Measurements from ENCODE around the gene PCBP2.
A peak's percentile ranks its signal among the peaks of the same experiment; 100 is the strongest.

The PCBP2 gene

DNA sequence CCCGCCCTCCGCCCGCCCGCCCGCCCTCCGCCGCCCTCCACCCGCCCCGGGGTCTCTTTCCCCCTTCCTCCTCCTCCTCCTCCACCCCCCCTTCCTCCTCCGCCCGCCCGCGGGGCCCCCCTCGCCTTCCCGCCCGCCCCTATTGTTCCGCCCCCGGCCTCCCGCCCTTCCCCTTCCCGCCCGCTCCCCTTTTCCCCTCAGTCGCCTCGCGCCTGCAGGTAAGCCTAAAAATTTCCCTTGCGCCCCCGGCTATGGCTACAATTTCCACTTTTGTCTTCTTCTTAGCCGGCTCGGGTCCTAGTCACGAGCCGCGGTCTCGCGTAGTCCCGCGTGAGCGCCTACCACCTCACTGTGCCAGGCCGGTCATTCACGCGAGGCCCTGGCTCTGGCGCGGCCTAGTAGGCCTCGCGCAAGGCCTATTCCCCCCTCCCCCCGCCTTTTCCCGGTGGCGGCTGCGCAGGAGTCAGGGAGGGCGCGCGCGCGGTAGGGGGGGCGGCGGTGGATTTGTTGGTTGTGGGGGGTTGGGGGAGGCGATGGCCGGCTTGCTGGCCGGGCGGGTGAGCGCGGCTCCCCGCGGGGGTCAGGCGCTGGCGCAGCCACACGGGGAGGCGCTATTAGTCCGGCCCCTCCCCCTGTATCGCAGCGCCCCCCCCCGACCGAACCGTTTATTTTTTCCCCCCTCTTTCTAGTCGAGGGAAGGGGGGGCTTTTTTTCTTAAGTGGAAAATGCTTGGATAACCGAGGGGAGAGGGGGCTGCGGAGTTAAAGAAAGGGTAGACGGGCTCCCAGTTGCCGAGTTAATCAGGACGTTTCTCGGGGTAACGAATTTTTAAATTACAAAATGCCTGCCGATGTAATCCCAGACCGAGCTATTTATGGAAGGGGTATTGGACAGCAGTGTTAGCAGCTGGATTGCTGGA lies 516 bp downstream of the PCBP2 start:
- Mint-ChIP-seq H3K27me3 (no peaks in the 10 kb centered on the region), H3K27ac (peak overlapping the region; percentile 97 to 98), H3K4me3 (peak overlapping the region; percentile 90 to 98), H3K4me1 (ENCODE audit: low read depth in 2 of 2) (peaks cover 28 to 30% of the 10 kb centered on the region in 2 donors), H3K9me3 (no peaks in the 10 kb centered on the region), H3K36me3 (ENCODE audit: insufficient read depth) (peaks cover 67% of the 10 kb centered on the region)
- peak; percentile 37 for ATAC-seq (replicated peaks)
- DNase-seq = peak; percentile 72 to 85 (median 75)

- Mint-ChIP-seq H3K4me1 (ENCODE audit: low read depth in 2 of 2) (peaks cover 30 to 31% of the 10 kb centered on the region in 2 donors), H3K27me3 (no peaks in the 10 kb centered on the region), H3K9me3 (no peaks in the 10 kb centered on the region), H3K36me3 (ENCODE audit: insufficient read depth) (peaks cover 70% of the 10 kb centered on the region), H3K27ac (peak overlapping the region; percentile 97 to 98), H3K4me3 (peak overlapping the region; percentile 90 to 98)
- no peak for DNase-seq
- ATAC-seq (replicated peaks) = no peak
Observed at GRCh38 chr12:53453953-53454640, 2.2 kb downstream of the PCBP2 start.

DNA sequence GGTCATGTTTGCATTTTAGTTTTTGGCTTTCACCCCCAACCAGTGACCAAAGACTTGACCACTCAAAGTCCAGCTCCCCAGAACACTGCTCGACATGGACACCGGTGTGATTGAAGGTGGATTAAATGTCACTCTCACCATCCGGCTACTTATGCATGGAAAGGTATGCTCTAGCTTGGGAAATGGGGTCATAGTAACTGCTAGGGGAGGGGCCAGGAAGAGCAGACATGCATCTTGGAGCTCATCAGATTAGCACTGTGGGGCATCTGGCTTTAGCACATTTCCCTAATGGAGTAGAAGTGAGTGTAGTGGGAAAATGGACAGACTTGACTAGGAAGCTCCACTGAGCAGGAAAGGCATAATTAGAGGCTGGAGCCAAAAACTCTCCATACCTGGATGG lies 2.8 kb downstream of the PCBP2 start:
- DNase-seq (no peak), ATAC-seq (replicated peaks) (no peak)
- Mint-ChIP-seq H3K4me3 (no peak overlapping the region), H3K27ac (peak overlapping the region in 1 of 2 donors; percentile 64), H3K9me3 (no peaks in the 10 kb centered on the region), H3K36me3 (ENCODE audit: insufficient read depth) (peaks cover 76% of the 10 kb centered on the region), H3K27me3 (no peaks in the 10 kb centered on the region), H3K4me1 (ENCODE audit: low read depth in 2 of 2) (peaks cover 31 to 33% of the 10 kb centered on the region in 2 donors)

DNA sequence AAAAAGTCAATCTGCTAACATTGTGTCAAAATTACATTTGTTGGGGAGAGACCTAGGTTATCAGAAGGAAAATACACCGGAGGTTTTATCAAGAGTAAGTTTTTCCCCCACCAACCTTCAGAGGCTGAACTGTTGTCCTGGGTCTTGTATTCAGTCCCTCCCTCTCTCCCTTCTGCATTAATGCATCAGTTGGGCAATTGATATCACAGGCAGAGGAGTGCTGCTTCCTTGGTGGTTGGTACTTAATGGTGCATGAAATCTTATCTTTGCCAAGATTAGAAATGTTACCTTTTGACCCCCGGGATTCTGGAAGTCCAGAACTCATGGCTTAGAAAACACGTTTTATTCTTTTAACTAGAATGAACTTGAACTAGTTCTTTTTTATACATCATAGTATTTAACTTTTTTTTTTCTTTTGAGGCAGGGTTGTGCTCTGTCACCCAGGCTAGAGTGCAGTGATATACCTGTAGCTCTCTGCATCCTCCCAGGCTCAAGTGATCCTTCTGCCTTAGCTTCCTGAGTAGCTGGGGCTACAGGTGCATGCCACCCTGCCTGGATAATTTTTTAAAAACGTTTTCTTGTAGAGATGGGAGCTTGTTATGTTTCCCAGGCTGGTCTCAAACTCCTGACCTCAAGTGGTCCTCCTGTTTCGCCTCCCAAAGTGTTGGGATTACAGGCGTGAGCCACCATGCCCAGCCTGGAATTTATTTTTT lies 4.9 kb downstream of the PCBP2 start:
- peak overlapping the region in 1 of 2 donors; percentile 53 for H3K27ac Mint-ChIP-seq
- ATAC-seq (replicated peaks) (no peak), DNase-seq (no peak)
- H3K4me1 Mint-ChIP-seq (ENCODE audit: low read depth in 2 of 2) = peaks cover 36 to 41% of the 10 kb centered on the region in 2 donors
- H3K9me3 Mint-ChIP-seq = no peaks in the 10 kb centered on the region
- peaks cover 97% of the 10 kb centered on the region for H3K36me3 Mint-ChIP-seq (ENCODE audit: insufficient read depth)
- no peak overlapping the region for H3K4me3 Mint-ChIP-seq
- no peaks in the 10 kb centered on the region for H3K27me3 Mint-ChIP-seq

- Mint-ChIP-seq H3K4me1 (ENCODE audit: low read depth in 2 of 2) (peaks cover 31 to 41% of the 10 kb centered on the region in 2 donors), H3K27ac (peak overlapping the region in 1 of 2 donors; percentile 80), H3K27me3 (no peaks in the 10 kb centered on the region), H3K9me3 (no peaks in the 10 kb centered on the region), H3K4me3 (no peak overlapping the region), H3K36me3 (ENCODE audit: insufficient read depth) (peaks cover 100% of the 10 kb centered on the region)
- ATAC-seq (replicated peaks) = no peak
- DNase-seq = no peak
Observed at GRCh38 chr12:53459097-53459496, 7.2 kb downstream of the PCBP2 start.

DNA sequence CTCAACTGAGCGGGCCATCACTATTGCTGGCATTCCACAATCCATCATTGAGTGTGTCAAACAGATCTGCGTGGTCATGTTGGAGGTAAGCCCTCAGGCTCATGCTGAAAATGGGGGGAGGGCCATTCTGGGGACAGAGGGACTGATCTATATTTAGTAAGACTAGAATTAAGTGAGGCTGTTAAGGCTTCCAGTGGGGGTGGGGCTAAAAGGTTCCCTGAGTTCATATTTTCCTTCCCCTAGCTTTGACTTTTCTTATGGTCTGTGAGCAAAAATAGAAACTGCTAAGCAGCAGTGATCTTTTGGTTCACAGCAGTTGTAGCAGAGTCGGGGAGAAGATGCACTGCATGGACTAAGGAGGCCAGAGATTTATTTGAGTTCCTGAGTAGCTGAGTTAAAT lies 9.2 kb downstream of the PCBP2 start:
- DNase-seq (no peak), ATAC-seq (replicated peaks) (no peak)
- Mint-ChIP-seq H3K4me1 (ENCODE audit: low read depth in 2 of 2) (peaks cover 21 to 36% of the 10 kb centered on the region in 2 donors), H3K27me3 (no peaks in the 10 kb centered on the region), H3K4me3 (no peak overlapping the region), H3K9me3 (no peaks in the 10 kb centered on the region), H3K36me3 (ENCODE audit: insufficient read depth) (peaks cover 100% of the 10 kb centered on the region), H3K27ac (peak overlapping the region in 1 of 2 donors; percentile 78)

DNA sequence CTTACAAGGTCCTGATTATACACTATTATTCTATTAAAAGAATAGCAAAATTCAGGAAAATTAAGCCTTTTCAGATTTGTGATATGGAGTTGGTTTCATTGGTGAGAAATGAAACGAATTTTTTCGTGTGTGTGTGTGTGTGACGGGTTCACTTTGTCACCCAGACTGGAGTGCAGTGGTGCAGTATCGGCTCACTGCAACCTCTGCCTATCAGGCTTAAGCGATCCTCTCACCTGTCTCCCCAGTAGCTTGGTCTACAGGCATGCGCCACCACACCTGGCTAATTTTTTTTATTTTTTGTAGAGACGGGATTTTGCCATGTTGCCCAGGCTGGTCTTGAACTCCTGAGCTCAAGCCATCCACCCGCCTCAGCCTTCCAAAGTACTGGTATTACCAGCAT lies 9.7 kb downstream of the PCBP2 start:
- peaks cover 21 to 36% of the 10 kb centered on the region in 2 donors for H3K4me1 Mint-ChIP-seq (ENCODE audit: low read depth in 2 of 2)

GRCh38 chr12:53462935-53463334 lies 11.0 kb downstream of the PCBP2 start:
- DNase-seq = no peak
- Mint-ChIP-seq H3K27me3 (no peaks in the 10 kb centered on the region), H3K9me3 (no peaks in the 10 kb centered on the region), H3K4me1 (ENCODE audit: low read depth in 2 of 2) (peaks cover 27 to 47% of the 10 kb centered on the region in 2 donors), H3K27ac (peak overlapping the region in 1 of 2 donors; percentile 49), H3K4me3 (no peak overlapping the region), H3K36me3 (ENCODE audit: insufficient read depth) (peaks cover 100% of the 10 kb centered on the region)
- ATAC-seq (replicated peaks) = no peak

More for the DNA sequence above, 9.7 kb downstream of the PCBP2 start:
- peaks cover 100% of the 10 kb centered on the region for H3K36me3 Mint-ChIP-seq (ENCODE audit: insufficient read depth)
- ATAC-seq (replicated peaks) (no peak), DNase-seq (no peak)
- H3K27ac Mint-ChIP-seq = peak overlapping the region in 1 of 2 donors; percentile 78
- H3K27me3 Mint-ChIP-seq = no peaks in the 10 kb centered on the region
- H3K9me3 Mint-ChIP-seq = no peaks in the 10 kb centered on the region
- H3K4me3 Mint-ChIP-seq = no peak overlapping the region

DNA sequence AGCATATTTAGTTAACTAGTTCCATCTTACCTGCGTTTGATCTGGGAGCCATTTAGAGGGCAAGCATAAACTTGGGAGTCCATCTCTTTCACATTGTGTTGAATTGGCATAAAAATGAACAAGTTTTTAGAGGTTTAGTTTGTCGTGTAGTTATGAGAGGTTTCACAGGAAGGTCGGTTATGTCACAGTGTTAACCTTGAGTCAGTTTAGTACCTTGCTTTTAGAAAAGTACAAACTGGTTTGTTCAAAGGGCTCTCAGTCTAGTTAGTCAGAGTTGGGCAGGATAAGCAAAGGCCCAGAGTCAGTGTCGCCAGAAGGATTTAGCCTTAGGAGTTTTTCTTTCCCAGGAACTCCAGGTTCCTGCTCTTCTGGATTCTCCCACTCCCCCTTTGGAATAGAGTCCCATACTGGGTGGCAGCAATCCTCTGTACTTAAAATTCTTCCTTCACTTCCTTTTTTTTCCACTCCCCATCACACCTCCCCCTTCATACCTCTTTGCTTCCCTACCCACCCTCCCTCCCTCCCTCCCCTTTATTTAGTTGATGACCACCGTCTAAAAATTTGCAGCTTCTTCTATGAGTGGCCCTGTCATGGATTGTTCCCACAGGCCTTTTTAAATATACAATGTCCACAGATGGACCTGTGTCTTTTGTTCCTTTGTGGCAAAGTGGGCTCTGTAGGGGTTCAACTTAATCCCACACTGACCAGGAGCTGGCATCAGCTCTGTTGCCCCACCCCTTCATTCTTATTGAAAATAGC lies 12.1 kb downstream of the PCBP2 start:
- Mint-ChIP-seq H3K27ac (peak overlapping the region; percentile 64 to 67), H3K36me3 (ENCODE audit: insufficient read depth) (peaks cover 100% of the 10 kb centered on the region), H3K9me3 (no peaks in the 10 kb centered on the region), H3K4me1 (ENCODE audit: low read depth in 2 of 2) (peaks cover 25 to 49% of the 10 kb centered on the region in 2 donors), H3K27me3 (no peaks in the 10 kb centered on the region), H3K4me3 (peak overlapping the region in 1 of 2 donors; percentile 29)
- no peak for ATAC-seq (replicated peaks)
- no peak for DNase-seq

DNA sequence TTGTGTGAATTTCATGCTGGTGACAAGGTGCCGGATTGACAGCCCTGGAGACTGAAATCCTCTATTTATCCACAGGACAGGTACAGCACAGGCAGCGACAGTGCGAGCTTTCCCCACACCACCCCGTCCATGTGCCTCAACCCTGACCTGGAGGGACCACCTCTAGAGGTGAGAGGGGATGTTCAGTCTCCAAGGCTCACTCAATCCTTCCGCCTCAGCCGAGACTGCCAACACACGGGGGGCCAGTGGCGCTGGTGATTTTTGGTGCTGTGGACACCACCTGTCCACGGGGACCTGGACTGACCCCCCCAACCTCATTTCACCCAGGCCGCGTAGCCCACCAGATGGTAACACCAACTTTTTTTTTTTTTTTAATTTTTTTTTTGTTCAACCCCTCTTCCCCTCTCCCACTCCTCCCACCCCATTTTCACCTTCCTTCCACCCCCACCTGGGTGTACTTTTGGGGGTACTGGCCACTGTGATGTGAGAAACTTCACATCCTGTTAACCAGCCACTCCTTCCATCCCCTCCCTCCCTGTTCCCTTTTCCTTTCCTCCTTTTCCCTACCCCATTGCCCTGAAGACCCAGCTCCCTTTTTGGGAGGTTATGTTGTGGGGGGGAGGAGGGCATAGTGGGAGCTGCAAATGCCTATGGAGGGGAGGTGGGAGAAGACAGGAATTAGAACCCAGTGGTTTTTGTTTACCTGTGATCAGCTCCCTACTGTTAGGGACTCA lies 12.9 kb downstream of the PCBP2 start:
- peaks cover 23 to 46% of the 10 kb centered on the region in 2 donors for H3K4me1 Mint-ChIP-seq (ENCODE audit: low read depth in 2 of 2)
- DNase-seq (no peak), ATAC-seq (replicated peaks) (no peak)
- H3K27me3 Mint-ChIP-seq = no peaks in the 10 kb centered on the region
- peak overlapping the region in 1 of 2 donors; percentile 49 for H3K27ac Mint-ChIP-seq
- H3K36me3 Mint-ChIP-seq (ENCODE audit: insufficient read depth) = peaks cover 100% of the 10 kb centered on the region
- H3K4me3 Mint-ChIP-seq = no peak overlapping the region
- H3K9me3 Mint-ChIP-seq = no peaks in the 10 kb centered on the region

DNA sequence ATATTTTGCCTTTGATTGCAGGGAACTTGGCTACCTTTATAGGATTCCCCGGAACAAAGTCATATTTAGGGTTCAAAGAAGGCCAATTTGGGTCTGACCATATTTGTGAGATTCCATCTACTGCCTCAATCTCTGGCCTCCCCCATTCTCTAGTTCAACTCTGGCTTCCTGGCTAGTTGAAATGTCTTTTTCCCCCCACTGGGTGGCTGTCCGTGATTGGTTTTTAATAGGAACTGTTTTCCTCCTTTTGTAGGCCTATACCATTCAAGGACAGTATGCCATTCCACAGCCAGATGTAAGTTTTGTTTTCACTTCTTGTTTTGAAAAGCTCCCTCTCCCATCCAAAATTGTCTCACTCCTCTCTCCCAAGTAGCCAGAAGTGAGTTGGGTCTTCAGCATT lies 13.8 kb downstream of the PCBP2 start:
- Mint-ChIP-seq H3K9me3 (no peaks in the 10 kb centered on the region), H3K36me3 (ENCODE audit: insufficient read depth) (peaks cover 100% of the 10 kb centered on the region), H3K27ac (no peak overlapping the region), H3K4me3 (no peak overlapping the region), H3K27me3 (no peaks in the 10 kb centered on the region), H3K4me1 (ENCODE audit: low read depth in 2 of 2) (peaks cover 18 to 43% of the 10 kb centered on the region in 2 donors)
- ATAC-seq (replicated peaks) (no peak), DNase-seq (no peak)

- ATAC-seq (replicated peaks) = no peak
- Mint-ChIP-seq H3K4me1 (ENCODE audit: low read depth in 2 of 2) (peaks cover 19 to 43% of the 10 kb centered on the region in 2 donors), H3K27ac (peak overlapping the region in 1 of 2 donors; percentile 4), H3K36me3 (ENCODE audit: insufficient read depth) (peaks cover 100% of the 10 kb centered on the region), H3K9me3 (no peaks in the 10 kb centered on the region), H3K4me3 (no peak overlapping the region), H3K27me3 (no peaks in the 10 kb centered on the region)
- no peak for DNase-seq
Observed at GRCh38 chr12:53466640-53467039, 14.7 kb downstream of the PCBP2 start.

Data from effector memory CD8-positive, alpha-beta T cell (primary cell).